Right lobe of liver (tissue), 4 donors: Measurements from ENCODE around the gene LTN1.

Source experiments
- POLR2A ChIP-seq: fragments of 450-650 bp; IDR thresholded peaks from one replicate; pipeline ENCODE4 v1.6.1; 2017; ENCODE audit warnings: antibody characterized with exemption, mild to moderate bottlenecking
- TF ChIP-seq, protein P1 (sequence below), 4 donors: fragments of 200-600 bp in 3 of 4; fragments of 450-650 bp in 1 of 4; IDR thresholded peaks; one replicate each; pipeline versions ENCODE4 v1.5.1 to v1.8.0; 2016 to 2022; ENCODE audit warnings: antibody characterized with exemption in 4 of 4, mild to moderate bottlenecking in 2 of 4
- donor health status: DM: no; HTN: no; CAD: no.
- donor health status: DM: no; HTN: no; CAD: no.
- donor health status: DM: no; HTN: yes; CAD: no.

GRCh38 chr21:29007135-29007534 lies 14.5 kb upstream of the LTN1 start:
- TF ChIP-seq, protein P1, sequence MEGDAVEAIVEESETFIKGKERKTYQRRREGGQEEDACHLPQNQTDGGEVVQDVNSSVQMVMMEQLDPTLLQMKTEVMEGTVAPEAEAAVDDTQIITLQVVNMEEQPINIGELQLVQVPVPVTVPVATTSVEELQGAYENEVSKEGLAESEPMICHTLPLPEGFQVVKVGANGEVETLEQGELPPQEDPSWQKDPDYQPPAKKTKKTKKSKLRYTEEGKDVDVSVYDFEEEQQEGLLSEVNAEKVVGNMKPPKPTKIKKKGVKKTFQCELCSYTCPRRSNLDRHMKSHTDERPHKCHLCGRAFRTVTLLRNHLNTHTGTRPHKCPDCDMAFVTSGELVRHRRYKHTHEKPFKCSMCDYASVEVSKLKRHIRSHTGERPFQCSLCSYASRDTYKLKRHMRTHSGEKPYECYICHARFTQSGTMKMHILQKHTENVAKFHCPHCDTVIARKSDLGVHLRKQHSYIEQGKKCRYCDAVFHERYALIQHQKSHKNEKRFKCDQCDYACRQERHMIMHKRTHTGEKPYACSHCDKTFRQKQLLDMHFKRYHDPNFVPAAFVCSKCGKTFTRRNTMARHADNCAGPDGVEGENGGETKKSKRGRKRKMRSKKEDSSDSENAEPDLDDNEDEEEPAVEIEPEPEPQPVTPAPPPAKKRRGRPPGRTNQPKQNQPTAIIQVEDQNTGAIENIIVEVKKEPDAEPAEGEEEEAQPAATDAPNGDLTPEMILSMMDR (IDR thresholded peaks at IDR 0.05), result no peak
- TF ChIP-seq POLR2A, result no peak
